Right lobe of liver (tissue), 4 donors: Measurements from ENCODE around the gene TMEM72.

Source experiments
- CTCF ChIP-seq, 4 donors: fragments of 200-600 bp in 3 of 4; fragments of 450-650 bp in 1 of 4; IDR thresholded peaks; one replicate each; pipeline versions ENCODE4 v1.5.1 to v1.8.0; 2016 to 2022; ENCODE audit warnings: antibody characterized with exemption in 4 of 4, mild to moderate bottlenecking in 2 of 4
- POLR2A ChIP-seq: fragments of 450-650 bp; IDR thresholded peaks from one replicate; pipeline ENCODE4 v1.6.1; 2017; ENCODE audit warnings: antibody characterized with exemption, mild to moderate bottlenecking
- donor health status: DM: no; HTN: no; CAD: no.
- donor health status: DM: no; HTN: no; CAD: no.
- donor health status: DM: no; HTN: yes; CAD: no.

GRCh38 chr10:44972874-44973306 lies 61.8 kb downstream of the TMEM72 start:
- no peak for TF ChIP-seq CTCF (IDR thresholded peaks at IDR 0.05)
- no peak for TF ChIP-seq POLR2A
